K562 (cell line): ENCODE data around the gene MKNK2. TPM values are rescaled to one million over a fixed set of nuclear protein-coding genes. Genes with fewer than 3 reads are reported as not detected.

ENCODE experiments used
- CBX2 ChIP-seq: fragments of 200-600 bp; sonication (generic); IDR thresholded peaks from one replicate; pipeline ENCODE4 v1.6.1; 2012; ENCODE audit warnings: mild to moderate bottlenecking, low read length, inconsistent platforms; ENCODE audit not compliant: insufficient read depth, poor library complexity, severe bottlenecking
- CGGBP1 ChIP-seq: fragments of 250-450 bp; sonication (Bioruptor Pico); IDR thresholded peaks from 2 replicates; pipeline ENCODE4 v1.9.0; 2021; ENCODE audit warnings: mild to moderate bottlenecking
- DNMT1 ChIP-seq: fragments of 450-650 bp; IDR thresholded peaks from 2 replicates; pipeline ENCODE4 v1.6.1; 2016; ENCODE audit warnings: antibody characterized with exemption, mild to moderate bottlenecking
- DPF2 ChIP-seq: fragments of 450-650 bp; IDR thresholded peaks from 2 replicates; pipeline ENCODE4 v1.6.1; 2016
- EP400 ChIP-seq: fragments of 450-650 bp; IDR thresholded peaks from 2 replicates; pipeline ENCODE4 v1.6.1; 2017; ENCODE audit warnings: antibody characterized with exemption, mild to moderate bottlenecking, moderate library complexity
- ETS2 ChIP-seq: IDR thresholded peaks from 2 replicates; pipeline ENCODE4 v1.6.1; 2016; ENCODE audit warnings: borderline replicate concordance, missing genetic modification characterization, mild to moderate bottlenecking, moderate library complexity, missing compliant biosample characterization; ENCODE audit not compliant: poor library complexity, severe bottlenecking
- ETV6 ChIP-seq, 3 experiments: fragments of 150-350 bp in 1 of 3; sonication (generic) in 1 of 3; formaldehyde crosslinking in 1 of 3; IDR thresholded peaks; 2 replicates each; pipeline versions ENCODE4 v1.6.1 to v1.8.0; 2014 to 2022; ENCODE audit warnings: borderline replicate concordance in 2 of 3, low read depth in 2 of 3, antibody characterized with exemption in 1 of 3, low read length in 1 of 3, mild to moderate bottlenecking in 1 of 3, missing genetic modification reagents in 1 of 3
- FOXP1 ChIP-seq: sonication (generic); formaldehyde crosslinking; IDR thresholded peaks from 2 replicates; pipeline ENCODE4 v1.8.0; 2022; ENCODE audit warnings: mild to moderate bottlenecking, missing genetic modification reagents
- HDAC3 ChIP-seq: fragments of 450-650 bp; IDR thresholded peaks from 2 replicates; pipeline ENCODE4 v1.6.1; 2018; ENCODE audit warnings: borderline replicate concordance, mild to moderate bottlenecking, moderate library complexity; ENCODE audit not compliant: partially characterized antibody
- HMG20B ChIP-seq: fragments of 250-450 bp; sonication (Bioruptor Pico); IDR thresholded peaks from 2 replicates; pipeline ENCODE4 v1.5.0; 2021; ENCODE audit warnings: mild to moderate bottlenecking
- LEF1 ChIP-seq: fragments of 450-650 bp; IDR thresholded peaks from 2 replicates; pipeline ENCODE4 v1.6.1; 2016; ENCODE audit warnings: mild to moderate bottlenecking
- MAFF ChIP-seq: IDR thresholded peaks from 2 replicates; pipeline ENCODE4 v1.6.1; 2012; ENCODE audit warnings: low read length, improper control_type of control experiment
- MEIS2 ChIP-seq: fragments of 450-650 bp; IDR thresholded peaks from 2 replicates; pipeline ENCODE4 v1.6.1; 2014; ENCODE audit warnings: mild to moderate bottlenecking; ENCODE audit not compliant: partially characterized antibody
- NKRF ChIP-seq: fragments of 450-650 bp; IDR thresholded peaks from 2 replicates; pipeline ENCODE4 v1.6.1; 2016; ENCODE audit warnings: borderline replicate concordance
- NONO ChIP-seq, 2 experiments: fragments of 200-400 bp in 1 of 2; fragments of 450-650 bp in 1 of 2; formaldehyde crosslinking in 1 of 2; IDR thresholded peaks; 2 replicates each; pipeline ENCODE4 v1.6.1; 2017; ENCODE audit warnings: low read depth in 2 of 2, mild to moderate bottlenecking in 2 of 2, moderate library complexity in 2 of 2, low read length in 1 of 2
- RUNX1 ChIP-seq: sonication (generic); IDR thresholded peaks from 2 replicates; pipeline ENCODE4 v1.6.1; 2016; ENCODE audit warnings: antibody characterized with exemption, low read depth
- SRSF7 ChIP-seq: fragments of 200-400 bp; formaldehyde crosslinking; optimal IDR thresholded peaks from 2 replicates; pipeline ENCODE3; 2017; ENCODE audit warnings: mild to moderate bottlenecking, low read depth, low read length
- TAL1 ChIP-seq: fragments of 450-650 bp; IDR thresholded peaks from 2 replicates; pipeline ENCODE4 v1.6.1; 2016; ENCODE audit warnings: mild to moderate bottlenecking
- TCF7 ChIP-seq: sonication (generic); IDR thresholded peaks from 2 replicates; pipeline ENCODE4 v1.6.1; 2016; ENCODE audit warnings: antibody characterized with exemption, borderline replicate concordance
- U2AF2 ChIP-seq: fragments of 200-400 bp; formaldehyde crosslinking; optimal IDR thresholded peaks from 2 replicates; pipeline ENCODE3; 2017; ENCODE audit warnings: low read depth, mild to moderate bottlenecking, low read length
- XRCC3 ChIP-seq: fragments of 450-650 bp; IDR thresholded peaks from 2 replicates; pipeline ENCODE4 v1.6.1; 2017; ENCODE audit warnings: mild to moderate bottlenecking, moderate library complexity
- ZFP36 ChIP-seq: fragments of 150-350 bp; IDR thresholded peaks from 2 replicates; pipeline ENCODE4 v1.6.1; 2018; ENCODE audit warnings: low read length, low read depth; ENCODE audit not compliant: partially characterized antibody
- ZNF717 ChIP-seq: fragments of 250-450 bp; sonication (Bioruptor Pico); IDR thresholded peaks from 2 replicates; pipeline ENCODE4 v1.5.0; 2021
- ZSCAN32 ChIP-seq: fragments of 450-650 bp; formaldehyde crosslinking; IDR thresholded peaks from 2 replicates; pipeline ENCODE4 v1.4.0; 2020; ENCODE audit warnings: mild to moderate bottlenecking, moderate library complexity
- polyA plus RNA-seq, 8 experiments: library from polyadenylated mRNA; depleted of rRNA in 4 of 8; stranded (reverse) in 5 of 8; unstranded in 3 of 8; fragments of >200 nt; fragmentation: Nextera tagmentation in 2 of 8; fragmentation: Illumina TruSeq in 1 of 8; extraction: Ambion mirVana in 2 of 8; extraction: Trizol in 1 of 8; gene quantifications; 2 replicates each; pipeline versions ENCODE4 v1.2.1 to v1.2.3, GENCODE V29; 2011 to 2014; ENCODE audit warnings: inconsistent platforms in 1 of 8, missing spikeins in 1 of 8
- total RNA-seq, 7 experiments: library from RNA; depleted of rRNA in 6 of 7; stranded (reverse); fragments of >200 nt in 6 of 7; fragmentation: Illumina TruSeq in 2 of 7; extraction: Trizol in 2 of 7; gene quantifications; 2 replicates each; pipeline versions ENCODE4 v1.2.1 to v1.2.3, GENCODE V29; 2011 to 2021; ENCODE audit warnings: low replicate concordance in 1 of 7
- TF ChIP-seq, protein P1 (sequence below): fragments of 250-450 bp; sonication (Bioruptor Pico); IDR thresholded peaks from 2 replicates; pipeline ENCODE4 v1.4.0; 2020; ENCODE audit warnings: mild to moderate bottlenecking, moderate library complexity, borderline replicate concordance

The MKNK2 gene
- total and polyA plus RNA-seq, 9 of the 15 experiments (the other 6 are each of a cell fraction or from before 2014, with no cell fraction given): 5.1 to 191 (median 51.9) TPM

GRCh38 chr19:2034729-2035589 lies 16.1 kb downstream of the MKNK2 start (continued):
- TF ChIP-seq NKRF: no peak; the same call in 1 of the 2 replicates
- TF ChIP-seq NONO (IDR thresholded peaks at IDR 0.05; ENCODE audit: low read depth in 2 of 2, low read length in 1 of 2): no peak
- TF ChIP-seq, protein P1, sequence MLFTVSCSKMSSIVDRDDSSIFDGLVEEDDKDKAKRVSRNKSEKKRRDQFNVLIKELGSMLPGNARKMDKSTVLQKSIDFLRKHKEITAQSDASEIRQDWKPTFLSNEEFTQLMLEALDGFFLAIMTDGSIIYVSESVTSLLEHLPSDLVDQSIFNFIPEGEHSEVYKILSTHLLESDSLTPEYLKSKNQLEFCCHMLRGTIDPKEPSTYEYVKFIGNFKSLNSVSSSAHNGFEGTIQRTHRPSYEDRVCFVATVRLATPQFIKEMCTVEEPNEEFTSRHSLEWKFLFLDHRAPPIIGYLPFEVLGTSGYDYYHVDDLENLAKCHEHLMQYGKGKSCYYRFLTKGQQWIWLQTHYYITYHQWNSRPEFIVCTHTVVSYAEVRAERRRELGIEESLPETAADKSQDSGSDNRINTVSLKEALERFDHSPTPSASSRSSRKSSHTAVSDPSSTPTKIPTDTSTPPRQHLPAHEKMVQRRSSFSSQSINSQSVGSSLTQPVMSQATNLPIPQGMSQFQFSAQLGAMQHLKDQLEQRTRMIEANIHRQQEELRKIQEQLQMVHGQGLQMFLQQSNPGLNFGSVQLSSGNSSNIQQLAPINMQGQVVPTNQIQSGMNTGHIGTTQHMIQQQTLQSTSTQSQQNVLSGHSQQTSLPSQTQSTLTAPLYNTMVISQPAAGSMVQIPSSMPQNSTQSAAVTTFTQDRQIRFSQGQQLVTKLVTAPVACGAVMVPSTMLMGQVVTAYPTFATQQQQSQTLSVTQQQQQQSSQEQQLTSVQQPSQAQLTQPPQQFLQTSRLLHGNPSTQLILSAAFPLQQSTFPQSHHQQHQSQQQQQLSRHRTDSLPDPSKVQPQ (CRISPR knock-in tag): no peak
- TF ChIP-seq ZFP36: peak; percentile 94
- no peak for TF ChIP-seq SRSF7
- TF ChIP-seq HMG20B (CRISPR knock-in tag): no peak
- no peak for TF ChIP-seq ETS2 (tag)
- TF ChIP-seq MEIS2: peak; percentile 65
- no peak for TF ChIP-seq CBX2
- TF ChIP-seq MAFF: no peak
- no peak for TF ChIP-seq HDAC3
- TF ChIP-seq ZNF717: no peak
- no peak for TF ChIP-seq CGGBP1 (CRISPR knock-in tag)
- TF ChIP-seq TCF7: no peak
- peak; percentile 65; the same call in 1 of the 2 replicates for TF ChIP-seq FOXP1
- TF ChIP-seq LEF1: no peak
- TF ChIP-seq ETV6 (IDR thresholded peaks at IDR 0.05; ENCODE audit: borderline replicate concordance in 1 of 2, low read depth in 2 of 2, low read length in 1 of 2): no peak
- TF ChIP-seq ETV6 (CRISPR knock-in tag; IDR thresholded peaks at IDR 0.05; ENCODE audit: borderline replicate concordance): no peak
- TF ChIP-seq DNMT1: no peak
- TF ChIP-seq ZSCAN32: no peak
- TF ChIP-seq RUNX1: no peak
- 0 out of 2 replicates have a peak, but pooled peaks have one; percentile 5 for TF ChIP-seq DPF2
- no peak for TF ChIP-seq XRCC3
- TF ChIP-seq EP400: no peak
- no peak for TF ChIP-seq TAL1
- no peak for TF ChIP-seq U2AF2
